ENCODE results near the gene DENND2C. TPM values are rescaled to one million over a fixed set of nuclear protein-coding genes. Genes with fewer than 3 reads are reported as not detected.

Gene DENND2C
- total and polyA plus RNA-seq, 2 of the 13 experiments (the other 11 are each of a cell fraction or from before 2014, with no cell fraction given), result 0.08 to 0.33 TPM

DNA sequence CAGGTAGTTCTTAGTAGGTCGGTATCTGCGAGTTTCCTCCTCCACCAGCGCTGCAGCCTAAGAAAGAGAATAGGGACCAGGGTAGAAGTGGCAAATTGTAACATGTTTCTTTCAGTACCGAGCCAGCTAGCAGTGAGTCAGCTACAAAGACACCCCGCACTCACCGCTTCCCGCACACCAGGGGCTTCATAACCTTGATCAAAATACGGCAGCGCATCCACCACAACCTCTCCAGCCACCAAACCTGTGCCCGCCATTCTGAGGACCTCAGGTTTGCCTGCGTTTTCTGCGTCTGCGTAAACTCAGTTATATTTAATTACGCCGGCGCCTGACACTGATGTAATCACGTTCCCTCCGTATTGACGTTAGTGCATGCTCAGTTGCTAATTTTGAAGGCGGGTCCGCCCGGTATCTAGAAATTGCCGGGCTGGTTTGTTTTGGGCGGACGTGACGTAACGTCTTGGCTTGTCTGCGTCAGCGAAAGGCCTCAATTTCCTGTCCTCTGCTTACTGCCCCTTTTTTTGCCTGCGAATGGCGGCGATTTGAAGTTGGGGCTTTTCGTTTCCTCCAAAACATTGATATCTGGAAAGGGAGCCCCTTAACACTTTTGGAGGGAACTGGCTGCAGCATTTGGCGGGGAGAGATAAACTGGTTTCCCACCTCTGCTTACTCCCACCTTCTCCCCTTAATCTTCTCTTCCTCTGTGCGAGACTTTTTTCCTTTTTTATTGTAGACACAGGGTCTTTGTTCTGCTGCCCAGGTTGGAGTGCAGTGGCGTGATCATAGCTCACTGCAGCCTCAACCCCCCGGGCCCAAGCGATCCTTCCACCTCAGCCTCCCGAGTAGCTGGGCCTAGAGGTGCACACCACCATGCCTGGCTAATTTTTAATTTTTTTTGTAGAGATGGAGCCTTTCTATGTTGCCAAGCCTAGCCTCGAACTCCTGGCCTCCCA lies 88.2 kb downstream of the DENND2C start, which contains the start of gene BCAS2 (continued):
- TF ChIP-seq, protein P1, sequence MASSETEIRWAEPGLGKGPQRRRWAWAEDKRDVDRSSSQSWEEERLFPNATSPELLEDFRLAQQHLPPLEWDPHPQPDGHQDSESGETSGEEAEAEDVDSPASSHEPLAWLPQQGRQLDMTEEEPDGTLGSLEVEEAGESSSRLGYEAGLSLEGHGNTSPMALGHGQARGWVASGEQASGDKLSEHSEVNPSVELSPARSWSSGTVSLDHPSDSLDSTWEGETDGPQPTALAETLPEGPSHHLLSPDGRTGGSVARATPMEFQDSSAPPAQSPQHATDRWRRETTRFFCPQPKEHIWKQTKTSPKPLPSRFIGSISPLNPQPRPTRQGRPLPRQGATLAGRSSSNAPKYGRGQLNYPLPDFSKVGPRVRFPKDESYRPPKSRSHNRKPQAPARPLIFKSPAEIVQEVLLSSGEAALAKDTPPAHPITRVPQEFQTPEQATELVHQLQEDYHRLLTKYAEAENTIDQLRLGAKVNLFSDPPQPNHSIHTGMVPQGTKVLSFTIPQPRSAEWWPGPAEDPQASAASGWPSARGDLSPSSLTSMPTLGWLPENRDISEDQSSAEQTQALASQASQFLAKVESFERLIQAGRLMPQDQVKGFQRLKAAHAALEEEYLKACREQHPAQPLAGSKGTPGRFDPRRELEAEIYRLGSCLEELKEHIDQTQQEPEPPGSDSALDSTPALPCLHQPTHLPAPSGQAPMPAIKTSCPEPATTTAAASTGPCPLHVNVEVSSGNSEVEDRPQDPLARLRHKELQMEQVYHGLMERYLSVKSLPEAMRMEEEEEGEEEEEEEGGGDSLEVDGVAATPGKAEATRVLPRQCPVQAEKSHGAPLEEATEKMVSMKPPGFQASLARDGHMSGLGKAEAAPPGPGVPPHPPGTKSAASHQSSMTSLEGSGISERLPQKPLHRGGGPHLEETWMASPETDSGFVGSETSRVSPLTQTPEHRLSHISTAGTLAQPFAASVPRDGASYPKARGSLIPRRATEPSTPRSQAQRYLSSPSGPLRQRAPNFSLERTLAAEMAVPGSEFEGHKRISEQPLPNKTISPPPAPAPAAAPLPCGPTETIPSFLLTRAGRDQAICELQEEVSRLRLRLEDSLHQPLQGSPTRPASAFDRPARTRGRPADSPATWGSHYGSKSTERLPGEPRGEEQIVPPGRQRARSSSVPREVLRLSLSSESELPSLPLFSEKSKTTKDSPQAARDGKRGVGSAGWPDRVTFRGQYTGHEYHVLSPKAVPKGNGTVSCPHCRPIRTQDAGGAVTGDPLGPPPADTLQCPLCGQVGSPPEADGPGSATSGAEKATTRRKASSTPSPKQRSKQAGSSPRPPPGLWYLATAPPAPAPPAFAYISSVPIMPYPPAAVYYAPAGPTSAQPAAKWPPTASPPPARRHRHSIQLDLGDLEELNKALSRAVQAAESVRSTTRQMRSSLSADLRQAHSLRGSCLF (CRISPR knock-in tag; IDR thresholded peaks at IDR 0.05; ENCODE audit: borderline replicate concordance), result no peak
- TF ChIP-seq DR1 (CRISPR knock-in tag; IDR thresholded peaks at IDR 0.05) (0 out of 2 replicates have a peak, but pooled peaks have one; percentile 42), CBX1 (IDR thresholded peaks at IDR 0.05; ENCODE audit: low read depth) (no peak), XRCC5 (optimal IDR thresholded peaks at IDR 0.05; ENCODE audit: low read length) (peak; percentile 44), CENPT (CRISPR knock-in tag; IDR thresholded peaks at IDR 0.05; ENCODE audit: low read depth) (no peak), ZNF33B (CRISPR knock-in tag; IDR thresholded peaks at IDR 0.05) (no peak), NFIB (CRISPR knock-in tag; IDR thresholded peaks at IDR 0.05; ENCODE audit: borderline replicate concordance) (no peak), KLF9 (CRISPR knock-in tag; IDR thresholded peaks at IDR 0.05; ENCODE audit: low read depth) (no peak), HNRNPH1 (optimal IDR thresholded peaks at IDR 0.05; ENCODE audit: low read depth, low read length) (no peak), ATF1 (CRISPR knock-in tag; IDR thresholded peaks at IDR 0.05) (peak; percentile 97), ZNF841 (CRISPR knock-in tag; IDR thresholded peaks at IDR 0.05; ENCODE audit: borderline replicate concordance) (no peak), RBFOX2 (IDR thresholded peaks at IDR 0.05; ENCODE audit: low read depth, low read length) (peak; percentile 57)
- TF ChIP-seq, protein P2, sequence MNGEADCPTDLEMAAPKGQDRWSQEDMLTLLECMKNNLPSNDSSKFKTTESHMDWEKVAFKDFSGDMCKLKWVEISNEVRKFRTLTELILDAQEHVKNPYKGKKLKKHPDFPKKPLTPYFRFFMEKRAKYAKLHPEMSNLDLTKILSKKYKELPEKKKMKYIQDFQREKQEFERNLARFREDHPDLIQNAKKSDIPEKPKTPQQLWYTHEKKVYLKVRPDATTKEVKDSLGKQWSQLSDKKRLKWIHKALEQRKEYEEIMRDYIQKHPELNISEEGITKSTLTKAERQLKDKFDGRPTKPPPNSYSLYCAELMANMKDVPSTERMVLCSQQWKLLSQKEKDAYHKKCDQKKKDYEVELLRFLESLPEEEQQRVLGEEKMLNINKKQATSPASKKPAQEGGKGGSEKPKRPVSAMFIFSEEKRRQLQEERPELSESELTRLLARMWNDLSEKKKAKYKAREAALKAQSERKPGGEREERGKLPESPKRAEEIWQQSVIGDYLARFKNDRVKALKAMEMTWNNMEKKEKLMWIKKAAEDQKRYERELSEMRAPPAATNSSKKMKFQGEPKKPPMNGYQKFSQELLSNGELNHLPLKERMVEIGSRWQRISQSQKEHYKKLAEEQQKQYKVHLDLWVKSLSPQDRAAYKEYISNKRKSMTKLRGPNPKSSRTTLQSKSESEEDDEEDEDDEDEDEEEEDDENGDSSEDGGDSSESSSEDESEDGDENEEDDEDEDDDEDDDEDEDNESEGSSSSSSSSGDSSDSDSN (CRISPR knock-in tag; IDR thresholded peaks at IDR 0.05), result no peak
- TF ChIP-seq, protein P3, sequence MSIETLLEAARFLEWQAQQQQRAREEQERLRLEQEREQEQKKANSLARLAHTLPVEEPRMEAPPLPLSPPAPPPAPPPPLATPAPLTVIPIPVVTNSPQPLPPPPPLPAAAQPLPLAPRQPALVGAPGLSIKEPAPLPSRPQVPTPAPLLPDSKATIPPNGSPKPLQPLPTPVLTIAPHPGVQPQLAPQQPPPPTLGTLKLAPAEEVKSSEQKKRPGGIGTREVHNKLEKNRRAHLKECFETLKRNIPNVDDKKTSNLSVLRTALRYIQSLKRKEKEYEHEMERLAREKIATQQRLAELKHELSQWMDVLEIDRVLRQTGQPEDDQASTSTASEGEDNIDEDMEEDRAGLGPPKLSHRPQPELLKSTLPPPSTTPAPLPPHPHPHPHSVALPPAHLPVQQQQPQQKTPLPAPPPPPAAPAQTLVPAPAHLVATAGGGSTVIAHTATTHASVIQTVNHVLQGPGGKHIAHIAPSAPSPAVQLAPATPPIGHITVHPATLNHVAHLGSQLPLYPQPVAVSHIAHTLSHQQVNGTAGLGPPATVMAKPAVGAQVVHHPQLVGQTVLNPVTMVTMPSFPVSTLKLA (IDR thresholded peaks at IDR 0.05), result peak; percentile 34; the same call in 1 of the 2 replicates
- TF ChIP-seq, protein P4, sequence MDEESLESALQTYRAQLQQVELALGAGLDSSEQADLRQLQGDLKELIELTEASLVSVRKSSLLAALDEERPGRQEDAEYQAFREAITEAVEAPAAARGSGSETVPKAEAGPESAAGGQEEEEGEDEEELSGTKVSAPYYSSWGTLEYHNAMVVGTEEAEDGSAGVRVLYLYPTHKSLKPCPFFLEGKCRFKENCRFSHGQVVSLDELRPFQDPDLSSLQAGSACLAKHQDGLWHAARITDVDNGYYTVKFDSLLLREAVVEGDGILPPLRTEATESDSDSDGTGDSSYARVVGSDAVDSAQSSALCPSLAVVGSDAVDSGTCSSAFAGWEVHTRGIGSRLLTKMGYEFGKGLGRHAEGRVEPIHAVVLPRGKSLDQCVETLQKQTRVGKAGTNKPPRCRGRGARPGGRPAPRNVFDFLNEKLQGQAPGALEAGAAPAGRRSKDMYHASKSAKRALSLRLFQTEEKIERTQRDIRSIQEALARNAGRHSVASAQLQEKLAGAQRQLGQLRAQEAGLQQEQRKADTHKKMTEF (CRISPR knock-in tag; IDR thresholded peaks at IDR 0.05), result no peak; the same call in 1 of the 2 replicates
- TF ChIP-seq, protein P5, sequence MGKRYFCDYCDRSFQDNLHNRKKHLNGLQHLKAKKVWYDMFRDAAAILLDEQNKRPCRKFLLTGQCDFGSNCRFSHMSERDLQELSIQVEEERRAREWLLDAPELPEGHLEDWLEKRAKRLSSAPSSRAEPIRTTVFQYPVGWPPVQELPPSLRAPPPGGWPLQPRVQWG (CRISPR knock-in tag; IDR thresholded peaks at IDR 0.05; ENCODE audit: borderline replicate concordance, low read depth), result no peak
